SK-N-MC (cell line): Measurements from ENCODE around the gene CAMKMT.

Source experiments
- EZH2 ChIP-seq: fragments of 200-600 bp; sonication (generic); IDR thresholded peaks from one replicate; pipeline ENCODE4 v1.6.1; 2017; ENCODE audit warnings: antibody characterized with exemption
- FOXP2 ChIP-seq: optimal IDR thresholded peaks from 2 replicates; pipeline ENCODE3; 2011; ENCODE audit warnings: mild to moderate bottlenecking, moderate library complexity; ENCODE audit not compliant: insufficient read depth; ENCODE audit errors: extremely low read length, control extremely low read depth
- POLR2AphosphoS5 ChIP-seq: IDR thresholded peaks from 2 replicates; pipeline ENCODE4 v1.6.1; 2012; ENCODE audit warnings: mild to moderate bottlenecking, low read depth, low read length, borderline replicate concordance

GRCh38 chr2:44747794-44748193 lies 386.0 kb downstream of the CAMKMT start:
- TF ChIP-seq POLR2AphosphoS5, result no peak
- TF ChIP-seq EZH2, result no peak
- TF ChIP-seq FOXP2, result no peak
